SKM-1 (cell line): ENCODE results near the gene SHISA2.
A peak's percentile ranks its signal among the peaks of the same experiment; 100 is the strongest.
"Not testable (repeated sequence)": the region's sequence is repeated elsewhere in the genome, so short reads cannot be mapped to it uniquely, and the experiment has no call there.

Experiments used
- DNase-seq: peaks from one replicate; lab custom pipeline; 2025; ENCODE audit not compliant: unreplicated experiment; lab: John Stamatoyannopoulos, UW

The SHISA2 gene

DNA sequence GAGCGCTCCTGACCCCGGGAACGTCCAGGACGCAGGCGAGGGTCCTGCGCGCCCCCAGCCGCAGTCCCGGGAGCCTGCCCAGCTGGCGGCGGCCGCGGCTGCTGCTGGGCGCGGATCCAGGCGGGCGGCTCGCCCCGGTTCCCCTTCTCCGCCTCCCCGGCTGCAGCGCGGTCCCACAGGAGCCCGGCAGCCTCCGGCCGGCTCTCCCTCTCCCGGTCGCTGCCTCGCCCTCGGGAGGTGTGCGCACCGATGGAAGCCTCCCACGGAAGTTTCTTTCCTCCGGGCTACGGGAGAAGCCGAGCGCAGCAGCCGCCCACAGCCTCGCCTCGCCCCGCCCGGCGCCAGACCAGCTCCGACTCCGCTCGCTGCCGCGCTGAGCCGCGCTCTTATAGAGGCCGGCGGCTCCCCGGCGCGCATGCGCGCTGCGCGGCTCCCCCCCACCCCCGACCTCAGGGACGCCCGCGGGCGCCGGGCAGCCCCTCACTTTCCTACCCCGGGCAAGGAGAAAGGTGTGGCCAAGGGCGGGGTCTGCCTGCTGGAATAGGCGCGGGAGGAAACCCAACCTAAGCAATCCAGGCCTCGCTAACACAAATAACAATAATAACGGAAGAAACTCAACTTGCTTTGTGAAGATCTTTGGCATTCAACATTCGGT, at the start of gene SHISA2:
Gene SHISA2, minus strand, starts transcription at position 360 of the 655 bp plus-strand sequence. CDS start 1,041 bp downstream, outside the sequence.
- DNase-seq, result peak; percentile 48

DNA sequence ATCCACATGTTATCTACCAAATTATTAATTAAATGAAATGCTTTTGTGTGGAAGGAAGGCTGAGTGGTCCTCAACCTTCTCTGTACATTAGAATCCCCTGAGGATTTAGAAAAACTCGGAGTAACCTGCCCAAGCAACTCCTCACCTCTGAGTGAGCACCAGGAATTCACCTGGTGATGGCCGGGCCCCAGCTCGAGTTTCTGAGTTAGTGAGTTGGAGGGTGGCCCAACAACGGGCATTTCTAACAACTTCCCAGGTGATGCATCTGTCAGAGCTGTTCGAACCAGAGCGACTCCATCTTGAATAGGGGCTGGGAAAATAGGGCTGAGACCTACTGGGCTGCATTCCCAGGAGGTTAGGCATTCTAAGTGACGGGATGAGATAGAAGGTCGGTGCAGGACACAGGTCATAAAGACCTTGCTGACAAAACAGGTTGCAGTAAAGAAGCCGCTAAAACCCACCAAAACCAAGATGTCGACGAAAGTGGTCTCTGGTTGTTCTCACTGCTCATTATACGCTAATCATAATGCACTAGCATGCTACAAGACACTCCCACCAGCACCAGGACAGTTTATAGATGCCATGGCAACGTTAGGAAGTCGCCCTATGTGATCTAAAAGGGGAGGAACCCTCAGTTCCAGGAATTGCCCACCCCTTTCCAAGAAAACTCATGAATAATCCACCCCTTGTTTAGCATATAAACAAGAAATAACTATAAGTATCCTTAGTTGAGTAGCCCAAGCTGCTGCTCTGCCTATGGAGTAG, 44.2 kb upstream of the SHISA2 start:
- DNase-seq, result no peak

DNA sequence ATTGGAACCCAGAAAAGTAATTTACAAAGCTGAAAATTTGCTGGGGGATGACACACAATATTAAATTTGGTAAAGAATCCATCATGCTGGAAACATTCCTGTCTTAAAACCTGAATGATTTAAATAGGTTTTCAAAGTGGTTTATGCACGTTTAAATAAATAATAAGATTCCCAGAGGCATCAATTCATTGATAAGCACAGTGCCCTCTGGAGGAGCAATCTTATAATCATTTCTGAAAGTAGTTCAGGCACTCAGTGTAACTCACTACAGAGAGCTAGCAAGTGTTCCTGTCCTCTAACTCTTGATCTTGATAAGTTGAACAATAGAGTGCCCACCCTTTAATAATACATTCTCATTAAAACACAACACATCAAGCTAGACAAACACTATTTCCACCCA, 43.5 kb upstream of the SHISA2 start:
- no peak for DNase-seq

DNA sequence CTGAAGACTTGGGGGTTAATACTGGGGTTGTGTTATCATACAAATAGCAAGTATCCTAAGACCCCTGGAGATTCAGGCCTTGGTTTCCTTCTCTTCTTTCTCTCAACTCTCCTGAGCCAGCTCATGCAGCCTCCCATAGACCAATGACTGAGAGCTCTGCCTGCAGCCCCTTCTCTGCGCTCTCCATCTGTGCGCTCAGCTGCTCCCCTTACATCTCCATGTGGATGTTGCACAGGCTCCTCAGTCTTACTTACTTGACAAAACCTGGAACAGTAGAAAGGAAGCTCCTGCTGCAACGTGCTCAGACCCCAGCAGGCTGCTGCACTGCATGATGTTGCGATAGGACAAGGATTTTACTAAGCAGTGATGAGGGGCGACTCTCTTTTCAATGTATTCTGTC, 25.0 kb upstream of the SHISA2 start:
- DNase-seq, result not testable (repeated sequence)

DNA sequence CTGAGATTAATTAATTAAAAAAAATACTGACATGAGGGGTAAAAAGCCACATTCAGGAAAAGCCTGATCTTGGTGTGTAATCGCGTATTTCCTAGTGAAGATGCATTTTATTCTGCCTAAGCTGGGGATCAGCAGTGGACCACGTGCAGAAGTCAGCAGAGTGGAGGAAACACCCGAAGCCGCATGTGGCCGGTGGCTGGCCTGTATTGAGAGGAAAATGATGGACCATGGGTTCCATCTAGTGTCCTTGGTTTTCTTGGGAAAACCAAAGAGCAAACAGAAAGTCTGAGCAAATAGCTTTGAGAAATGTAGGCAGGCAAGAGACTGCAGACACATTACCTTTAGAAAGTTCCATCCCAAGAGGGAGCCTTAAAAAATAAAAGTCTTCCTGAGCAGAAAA, 23.7 kb upstream of the SHISA2 start:
- DNase-seq, result no peak

DNA sequence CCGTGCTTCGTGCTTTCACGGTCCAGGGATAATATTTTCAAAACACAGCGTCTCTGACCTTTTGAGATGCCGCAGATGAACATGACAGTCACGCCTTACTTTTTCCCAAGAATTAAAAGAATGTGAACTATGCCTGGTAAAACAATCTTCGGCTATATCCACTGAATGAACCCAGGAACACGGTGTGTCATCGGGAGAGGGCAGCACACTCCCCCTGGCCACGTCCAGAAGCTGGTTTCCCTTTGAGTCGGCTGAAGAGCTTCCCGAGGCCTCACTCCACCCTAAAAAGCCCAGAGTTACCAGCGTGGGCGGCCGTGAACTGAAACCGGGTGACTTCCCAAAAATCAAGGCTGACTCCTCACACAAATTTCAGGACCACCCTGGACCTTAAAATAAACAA, 22.9 kb upstream of the SHISA2 start:
- no peak for DNase-seq

DNA sequence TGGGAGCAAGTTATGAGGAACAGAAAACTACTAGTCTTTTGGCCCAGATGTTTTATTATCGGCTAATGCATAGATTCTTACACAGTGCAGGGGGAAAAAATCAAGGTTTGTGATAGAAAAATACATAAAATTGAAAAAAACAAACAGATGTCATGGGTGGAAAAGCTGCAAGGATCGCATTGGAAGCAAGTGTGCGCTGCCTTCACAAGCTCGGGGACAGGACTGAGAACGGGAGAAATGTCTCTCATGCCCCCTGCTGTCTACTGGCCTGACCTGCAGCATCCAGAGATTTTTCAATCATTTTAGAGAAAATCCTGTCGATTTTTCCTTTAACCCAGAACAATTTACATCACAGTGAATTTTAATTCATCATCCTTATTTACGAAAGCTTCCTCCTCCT, 20.5 kb upstream of the SHISA2 start:
- not testable (repeated sequence) for DNase-seq

DNA sequence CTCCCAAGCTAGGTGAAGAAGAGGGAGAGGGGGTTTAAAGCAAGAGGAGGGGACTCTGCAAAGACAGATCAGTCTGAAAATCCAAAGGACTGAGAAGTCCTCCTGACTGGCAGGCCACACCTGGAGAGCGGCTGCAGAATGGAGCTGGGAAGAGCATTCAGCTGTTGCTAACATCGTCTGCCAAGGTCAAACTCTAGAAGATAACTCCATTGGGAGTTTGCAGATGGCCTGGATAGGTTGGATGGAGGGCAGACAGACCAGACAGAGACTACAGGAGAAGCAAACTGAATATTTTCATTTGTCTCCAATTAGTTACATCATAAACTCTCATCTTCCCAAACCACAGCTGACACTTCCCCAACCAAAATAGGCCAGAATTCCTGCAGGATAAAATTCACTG, 19.9 kb upstream of the SHISA2 start:
- no peak for DNase-seq

DNA sequence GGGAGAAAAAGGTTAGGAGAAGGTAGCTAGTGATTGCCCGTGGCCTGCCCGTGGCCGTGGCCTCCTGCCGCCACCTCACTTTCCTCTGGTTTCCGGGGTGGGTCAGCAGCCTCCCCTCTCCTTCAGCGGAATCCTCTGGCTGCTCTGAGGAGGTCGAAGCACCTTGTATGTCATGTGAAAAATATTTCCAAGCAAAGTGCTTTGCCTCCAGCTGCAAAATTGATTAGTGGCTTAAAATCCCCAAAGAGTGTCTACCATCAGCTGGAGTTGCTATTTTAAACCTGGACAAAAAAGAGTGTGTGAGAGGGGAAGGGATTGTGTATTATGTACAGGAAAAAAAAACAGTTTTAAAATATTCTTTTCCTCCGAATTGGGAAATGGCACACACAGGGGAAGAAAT, 17.8 kb upstream of the SHISA2 start:
- DNase-seq, result not testable (repeated sequence)

DNA sequence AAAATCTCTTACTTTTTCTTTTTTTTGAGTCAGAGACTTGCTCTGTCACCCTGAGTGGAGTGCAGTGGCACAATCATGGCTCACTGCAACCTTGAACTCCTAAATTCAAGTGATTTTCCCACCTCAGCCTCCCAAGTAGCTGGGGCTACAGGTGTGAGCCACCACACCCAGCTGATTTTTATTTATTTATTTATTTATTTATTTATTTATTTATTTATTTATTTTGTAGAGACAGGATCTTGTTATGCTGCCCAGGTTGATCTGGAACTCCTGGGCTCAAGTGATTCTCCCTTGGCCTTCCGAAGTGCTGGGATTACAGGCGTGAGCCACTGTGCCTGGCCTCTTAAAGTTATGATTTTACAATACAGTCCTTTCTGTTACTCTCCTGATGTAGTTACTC, 16.6 kb upstream of the SHISA2 start:
- not testable (repeated sequence) for DNase-seq

DNA sequence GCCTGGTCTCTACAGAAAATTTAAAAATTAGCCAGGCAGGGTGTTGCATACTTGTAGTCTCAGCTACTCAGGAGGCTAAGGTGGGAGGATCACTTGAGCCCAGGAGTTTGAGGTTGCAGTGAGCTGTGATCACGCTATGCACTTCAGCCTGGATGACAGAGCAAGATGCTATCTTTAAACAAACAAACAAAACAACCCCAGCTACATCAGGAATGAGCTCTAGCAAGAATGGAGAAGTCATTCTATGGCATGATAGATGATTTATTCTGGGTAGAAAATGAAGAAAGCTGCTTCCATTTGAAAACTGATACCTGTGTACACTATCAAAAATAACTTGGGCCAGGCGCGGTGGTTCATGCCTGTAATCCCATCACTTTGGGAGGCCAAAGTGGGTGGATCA, 15.8 kb upstream of the SHISA2 start:
- no peak for DNase-seq

DNA sequence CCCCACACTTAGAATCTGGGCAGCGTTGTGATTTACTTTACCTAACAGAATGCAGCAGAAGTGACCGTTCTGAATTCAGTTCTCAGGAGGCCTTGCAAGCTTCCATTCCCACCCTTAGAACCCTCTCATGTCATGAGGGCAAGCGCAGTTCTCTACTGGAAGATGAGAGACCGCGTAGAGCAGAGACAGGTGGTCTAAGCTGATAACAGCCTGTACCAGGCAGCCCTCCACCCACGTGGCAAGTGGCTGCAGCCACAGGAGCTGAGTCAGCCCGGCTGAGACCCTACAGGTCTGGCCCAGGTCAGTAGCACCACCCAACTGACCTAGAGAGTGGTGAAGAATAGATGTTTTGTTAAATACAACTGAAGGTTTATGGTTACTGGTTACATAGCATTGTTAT, 14.7 kb upstream of the SHISA2 start:
- DNase-seq, result not testable (repeated sequence)

DNA sequence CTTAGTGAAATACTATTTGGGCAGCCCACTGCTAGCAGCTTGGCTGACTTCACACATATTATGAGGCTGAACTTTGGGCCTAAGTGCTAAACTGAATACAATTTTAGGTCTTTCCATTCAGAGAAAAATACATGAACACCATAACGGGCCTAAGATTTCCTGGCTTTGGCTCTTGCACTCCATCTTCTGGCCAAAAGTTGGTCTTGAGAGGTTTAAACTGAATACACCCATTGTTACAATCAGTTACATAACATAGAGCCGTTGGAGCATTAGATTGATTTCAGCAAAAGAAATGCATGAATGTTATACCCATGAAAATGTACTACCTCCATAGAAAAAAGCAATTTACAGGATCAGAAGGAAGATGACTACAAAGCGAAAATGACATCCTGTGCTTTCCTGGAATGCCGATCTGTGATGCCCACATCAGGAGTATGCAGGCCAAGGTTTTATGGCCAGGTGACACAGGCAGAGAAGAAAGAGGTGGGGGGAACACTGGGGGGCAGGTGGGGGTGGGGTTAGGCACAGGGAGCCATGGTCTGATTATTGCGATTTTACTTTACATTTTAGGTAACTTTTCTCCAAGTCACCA, 11.1 kb upstream of the SHISA2 start:
- peak; percentile 43 for DNase-seq

DNA sequence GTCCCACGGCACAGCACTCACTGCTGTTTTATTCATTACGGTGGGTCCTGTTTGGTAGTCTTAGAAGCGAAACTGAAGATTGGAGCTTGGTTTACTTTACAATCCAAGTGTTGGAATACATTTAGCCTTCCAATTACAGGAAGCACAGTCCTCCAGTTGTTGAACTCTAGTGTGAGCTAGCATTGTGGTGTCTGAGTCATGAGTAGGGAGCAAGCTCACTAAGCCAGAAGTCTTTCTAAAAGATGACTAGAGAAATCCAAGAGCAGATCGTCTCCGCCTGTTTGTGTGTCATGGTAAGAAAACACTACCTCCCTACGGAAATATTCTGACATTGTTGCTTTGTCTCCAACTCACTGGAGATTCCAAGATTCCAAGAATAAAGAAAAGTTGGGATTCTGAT, 10.1 kb upstream of the SHISA2 start:
- DNase-seq, result no peak

DNA sequence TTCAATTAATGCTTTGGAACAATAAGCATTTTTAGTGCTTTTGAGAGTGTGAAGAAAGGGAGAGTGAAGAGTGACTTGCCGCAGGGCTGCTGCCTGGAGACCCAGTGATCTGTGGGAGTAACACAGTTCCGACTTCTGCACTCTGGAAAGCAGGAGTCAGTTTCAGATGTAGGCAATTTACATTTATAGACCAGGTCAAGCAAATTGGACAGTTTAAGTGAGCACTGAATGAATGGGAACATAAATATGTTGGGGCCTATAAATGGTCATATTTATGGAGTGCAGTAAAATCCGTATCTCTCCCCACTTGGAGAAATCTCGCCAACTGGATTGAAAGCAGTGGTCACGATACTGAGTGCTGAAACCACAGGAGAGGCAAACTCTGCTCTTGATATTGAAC, 9.4 kb upstream of the SHISA2 start:
- DNase-seq, result no peak

DNA sequence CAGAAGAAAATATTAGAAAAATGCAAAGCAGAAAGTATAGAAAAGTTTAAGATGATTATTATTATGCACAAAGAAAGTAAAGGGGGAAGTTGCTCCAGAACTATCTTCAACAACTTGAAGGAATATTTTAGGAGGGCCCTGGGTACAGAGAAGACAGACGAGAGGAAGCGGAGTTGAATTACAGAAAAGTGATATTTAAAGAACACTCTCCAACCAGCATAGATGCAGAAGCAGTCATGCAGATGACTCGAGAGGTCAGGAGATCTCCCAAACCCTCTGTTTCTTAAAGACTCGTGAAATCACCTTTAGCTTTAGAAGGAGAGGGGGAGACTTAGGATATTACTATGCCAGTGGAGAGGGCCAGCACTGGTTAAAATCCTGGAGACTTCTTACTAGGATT, 8.5 kb upstream of the SHISA2 start:
- DNase-seq, result no peak

DNA sequence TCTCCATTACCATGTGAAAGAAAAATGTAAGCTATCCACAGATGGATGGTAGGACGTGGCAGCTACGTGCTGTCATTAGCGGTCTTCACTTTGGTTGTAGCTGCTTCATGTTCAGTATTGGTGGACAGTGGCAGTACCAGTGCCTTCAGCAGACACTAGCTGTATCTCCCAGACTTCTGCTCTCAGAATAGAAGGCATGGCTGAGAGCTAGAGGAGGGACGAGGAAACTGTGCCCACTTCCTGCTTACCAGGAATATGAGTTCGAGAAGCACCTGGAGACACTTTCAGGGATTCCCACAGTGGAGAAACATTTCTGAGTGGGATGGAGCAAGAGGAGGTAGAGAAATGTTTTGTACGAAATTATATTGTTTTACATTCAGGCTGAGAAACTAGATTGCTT, 6.9 kb upstream of the SHISA2 start:
- DNase-seq, result no peak

DNA sequence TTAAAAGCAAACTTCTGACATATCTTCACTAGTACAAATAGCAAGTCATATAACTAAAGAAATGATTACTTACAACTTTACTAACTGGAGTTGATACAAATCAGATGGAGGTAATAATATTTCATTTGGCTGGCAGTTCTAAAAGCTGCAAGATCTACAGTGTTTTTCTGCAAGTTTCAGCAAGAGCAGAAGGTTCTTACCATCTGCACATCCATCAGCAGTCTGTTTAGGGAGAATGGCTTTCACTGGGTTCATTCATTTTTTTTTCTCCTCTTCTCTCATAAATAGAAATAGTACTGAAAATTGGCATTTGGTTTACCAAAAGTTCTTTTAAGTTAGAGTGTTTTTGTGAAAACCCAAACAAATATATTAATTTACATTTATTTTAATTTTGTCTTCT, 3.1 kb upstream of the SHISA2 start:
- no peak for DNase-seq

DNA sequence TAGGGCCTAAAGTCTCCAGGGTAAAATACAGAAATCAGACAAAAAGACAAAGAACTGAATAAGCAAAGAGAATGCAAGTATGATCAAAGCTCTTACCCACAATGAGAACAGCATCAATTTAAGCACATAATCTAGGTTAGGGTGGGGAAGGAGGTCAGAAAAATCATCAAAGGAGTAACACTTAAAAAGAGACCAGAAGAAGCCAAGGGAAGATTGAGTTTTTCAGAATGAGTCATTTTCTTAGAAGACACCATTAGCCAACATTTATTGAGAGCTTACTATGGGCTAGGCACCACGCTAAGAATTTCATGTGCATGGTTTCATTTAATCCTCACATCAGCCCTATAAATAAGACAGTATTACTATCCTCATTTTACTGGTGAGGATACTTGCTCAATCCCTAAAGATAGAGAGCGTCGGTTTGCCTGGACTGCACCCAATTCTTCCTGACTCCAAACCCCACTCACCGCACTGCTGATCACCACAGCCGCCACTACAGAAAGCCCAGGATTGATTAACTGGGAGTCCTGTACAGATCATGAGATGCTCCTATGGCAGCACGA, 1.7 kb upstream of the SHISA2 start:
- DNase-seq, result no peak

DNA sequence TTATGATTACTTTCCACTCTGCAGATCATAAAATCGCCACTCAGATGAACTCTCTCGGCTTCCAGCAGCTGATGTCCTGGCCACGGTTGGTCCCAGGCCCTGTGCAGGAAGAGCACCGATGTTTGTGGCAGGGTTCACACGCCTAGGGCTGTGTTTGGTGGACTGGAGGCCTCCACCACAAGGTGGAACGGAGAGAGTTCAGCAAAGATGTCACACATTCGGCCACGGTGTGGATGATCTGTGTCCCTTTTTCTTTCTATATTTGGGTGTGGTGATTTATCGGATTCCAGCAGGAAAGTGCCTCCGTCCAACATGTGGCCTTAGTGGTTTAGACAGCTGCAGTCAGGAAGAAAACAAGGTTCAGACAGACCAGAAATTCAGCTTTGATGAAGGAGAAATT, 521 bp upstream of the SHISA2 start:
- DNase-seq, result no peak

DNA sequence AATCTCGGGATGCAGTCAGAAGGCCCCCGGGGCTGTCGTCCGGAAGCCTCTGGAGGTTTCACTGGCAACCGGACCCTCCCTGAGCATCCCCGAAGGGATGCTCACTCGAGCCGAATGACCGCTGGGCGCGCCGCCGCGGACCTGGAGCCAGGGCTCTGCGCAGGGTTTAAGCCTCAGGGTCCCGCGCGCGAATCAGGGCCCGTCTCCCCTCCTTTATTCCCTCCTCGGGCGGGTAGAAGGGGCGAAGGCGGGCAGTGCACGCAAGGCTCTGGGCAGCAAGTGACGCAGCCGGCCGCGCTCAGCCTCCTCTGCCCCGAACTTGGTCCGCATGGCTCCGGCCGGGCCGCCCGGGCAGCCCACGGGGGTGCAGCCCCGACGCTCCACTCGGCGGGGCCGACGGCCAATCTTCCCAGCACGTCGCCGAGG, 572 bp downstream of the SHISA2 start:
- DNase-seq, result no peak
